ENCODE results near the gene VAV3.

Gene VAV3

DNA sequence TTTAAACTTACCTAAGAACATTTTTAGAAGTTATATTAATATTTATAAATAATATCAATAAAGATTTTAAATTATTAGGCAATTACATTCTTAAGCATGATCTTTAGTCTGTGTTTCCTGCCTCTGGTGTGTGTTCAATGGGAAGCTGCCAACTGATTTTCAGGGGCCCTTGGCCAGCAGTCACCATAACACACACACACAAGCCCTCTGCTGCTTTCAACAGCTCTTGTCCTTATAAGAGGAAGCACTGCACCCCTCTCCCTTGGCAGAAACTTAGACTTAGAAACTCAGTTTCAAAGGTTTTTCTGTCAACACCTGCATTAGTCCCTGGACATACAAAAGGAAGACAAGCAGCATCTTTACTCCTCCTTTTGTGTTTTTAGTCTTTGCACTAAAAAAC is 81.4 kb downstream of the VAV3 start:
- no peak for DNase-seq

- DNase-seq: no peak
Observed at GRCh38 chr1:107879927-107880326, 85.1 kb downstream of the VAV3 start.

GRCh38 chr1:107879346-107879745 is 85.6 kb downstream of the VAV3 start:
- no peak for DNase-seq

DNA sequence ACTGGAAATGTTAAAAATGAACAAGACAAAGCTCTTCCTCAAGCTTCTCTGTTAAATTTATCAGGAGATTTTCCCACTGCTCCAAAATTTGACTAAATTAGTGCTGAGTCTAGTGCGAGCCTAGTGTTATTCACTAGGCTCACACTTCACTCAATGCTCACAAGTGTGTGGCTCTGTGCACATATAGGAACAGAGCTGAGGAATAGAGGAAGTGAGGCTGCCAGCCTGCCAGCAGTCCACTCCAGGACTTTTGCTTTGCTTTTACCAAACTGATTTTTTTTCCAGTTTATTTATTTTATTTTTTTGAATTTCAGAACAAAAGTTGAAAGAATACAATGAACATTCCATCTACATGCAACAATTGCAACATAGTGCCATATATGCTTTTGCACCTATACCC is 87.2 kb downstream of the VAV3 start:
- no peak for DNase-seq

GRCh38 chr1:107877092-107877491 is 87.9 kb downstream of the VAV3 start:
- no peak for DNase-seq

DNA sequence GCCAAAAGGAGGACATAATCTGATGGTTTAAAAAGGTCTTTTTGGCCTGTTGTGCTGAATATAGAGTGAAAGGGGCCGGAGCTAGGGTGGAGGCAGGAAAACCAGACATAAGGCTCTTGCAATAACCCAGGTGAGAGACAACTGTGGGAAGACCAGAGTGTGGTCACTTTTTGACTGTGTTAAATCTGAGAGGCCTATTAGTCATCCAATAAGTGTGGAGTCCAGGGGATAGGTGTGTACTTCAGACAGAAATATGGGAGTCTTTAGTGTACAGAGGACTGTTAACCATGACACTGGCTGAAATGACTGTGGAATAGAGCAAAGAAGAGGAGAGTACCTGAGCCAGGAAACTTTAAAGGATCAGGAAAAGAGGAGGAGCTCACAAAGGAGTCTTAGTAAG is 89.3 kb downstream of the VAV3 start:
- DNase-seq: no peak

DNA sequence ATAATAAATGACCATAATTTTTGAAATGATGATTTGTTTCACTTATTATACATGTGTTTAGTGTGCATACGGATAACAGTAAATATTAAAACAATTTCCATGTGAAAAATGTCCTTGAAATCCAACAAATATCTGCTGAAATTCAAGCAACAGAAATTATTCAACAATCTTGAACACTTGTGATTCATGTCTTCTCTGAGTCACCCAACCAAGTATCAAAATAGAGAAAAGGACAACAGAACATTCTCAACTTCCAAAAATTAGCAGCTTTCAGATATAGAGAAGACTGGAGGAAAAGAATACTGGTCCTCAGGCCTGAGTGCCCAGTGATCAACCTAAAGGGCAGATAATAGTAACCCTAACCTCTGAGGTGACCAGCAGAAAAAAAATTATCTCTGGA is 90.8 kb downstream of the VAV3 start:
- DNase-seq: no peak

- no peak for DNase-seq
Observed at GRCh38 chr1:107871687-107872395, 93.1 kb downstream of the VAV3 start.

DNA sequence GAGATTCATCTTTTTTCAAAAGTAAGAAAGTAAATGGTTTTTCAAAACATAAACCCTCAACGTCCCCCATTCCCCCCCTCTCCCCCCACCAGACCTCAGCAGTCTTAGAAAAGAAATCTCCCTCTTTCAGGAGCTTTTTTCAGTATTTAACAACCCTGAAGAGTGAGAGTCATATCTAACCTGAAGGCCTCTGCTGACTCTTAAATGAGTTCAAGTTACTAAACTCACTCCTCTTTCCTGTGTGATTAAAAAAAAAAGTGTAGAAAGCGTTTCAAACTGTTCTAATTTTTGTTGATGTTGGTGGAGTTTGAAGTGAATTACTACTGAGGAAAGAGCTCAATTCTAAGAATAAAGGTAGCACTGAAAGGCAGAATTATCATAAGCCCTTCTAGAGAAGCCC is 93.7 kb downstream of the VAV3 start:
- no peak for DNase-seq

GRCh38 chr1:107870696-107871095 is 94.3 kb downstream of the VAV3 start:
- DNase-seq: no peak

- DNase-seq: no peak
Observed at GRCh38 chr1:107867897-107868296, 97.1 kb downstream of the VAV3 start.

GRCh38 chr1:107867422-107867821 is 97.6 kb downstream of the VAV3 start:
- no peak for DNase-seq

DNA sequence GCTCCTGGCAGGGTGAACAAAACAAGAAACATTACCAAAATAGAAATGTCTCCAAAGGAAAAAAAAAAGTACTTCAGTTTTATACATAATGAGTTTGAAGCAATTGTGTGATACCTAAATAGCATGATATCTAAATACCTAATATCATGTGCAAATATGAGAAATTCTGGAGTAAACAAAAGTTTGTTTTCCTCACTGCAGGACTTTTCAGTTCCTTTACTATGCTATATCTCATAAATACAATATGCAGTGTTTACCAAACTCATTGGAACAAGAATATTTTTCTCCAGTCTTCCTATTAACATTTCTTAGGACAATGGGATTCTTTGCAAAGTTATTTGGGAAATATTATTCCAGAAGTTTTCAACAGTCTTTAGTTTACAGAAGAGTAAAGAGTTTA is 98.1 kb downstream of the VAV3 start:
- no peak for DNase-seq

DNA sequence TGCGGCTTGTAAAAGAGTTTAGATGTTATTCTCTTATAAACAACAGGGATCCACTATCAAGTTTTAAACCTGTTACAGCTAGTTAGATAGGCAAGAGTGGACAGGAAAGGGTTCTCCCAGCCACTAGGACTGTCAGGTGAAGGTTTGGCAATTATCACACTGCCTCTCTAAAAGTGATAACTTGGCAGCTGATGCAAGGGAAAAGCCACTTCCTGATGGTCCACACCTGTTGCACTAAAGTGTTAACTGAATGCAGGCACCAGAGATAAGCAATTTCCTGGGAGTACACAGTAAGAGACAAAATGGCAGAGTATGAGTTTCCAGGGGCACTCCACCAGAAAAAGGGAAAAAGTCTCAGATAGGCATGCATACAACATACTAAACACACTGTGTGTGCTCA is 99.4 kb downstream of the VAV3 start:
- no peak for DNase-seq

- DNase-seq: no peak
Observed at GRCh38 chr1:107863342-107863741, 101.6 kb downstream of the VAV3 start.

DNA sequence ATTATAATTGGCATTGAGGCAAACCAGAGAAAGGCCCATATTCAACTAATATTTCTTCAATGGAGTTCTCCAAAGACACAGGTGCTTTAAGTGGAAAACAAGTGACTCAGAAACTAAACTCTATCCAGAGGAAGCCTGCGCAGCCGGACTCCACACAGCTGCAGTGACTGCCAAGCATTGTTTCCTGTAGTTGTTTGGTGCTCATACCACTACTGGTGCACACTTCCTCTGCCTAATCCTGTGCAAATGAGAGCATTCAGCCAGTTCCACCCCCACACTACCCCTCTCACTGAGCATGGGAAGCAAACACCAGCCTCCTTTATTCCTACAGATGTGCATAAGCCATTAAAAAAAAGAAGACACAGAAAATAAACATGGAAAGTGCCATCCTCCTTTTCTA is 102.9 kb downstream of the VAV3 start:
- DNase-seq: no peak

GRCh38 chr1:107858323-107858722 is 106.7 kb downstream of the VAV3 start:
- no peak for DNase-seq

DNA sequence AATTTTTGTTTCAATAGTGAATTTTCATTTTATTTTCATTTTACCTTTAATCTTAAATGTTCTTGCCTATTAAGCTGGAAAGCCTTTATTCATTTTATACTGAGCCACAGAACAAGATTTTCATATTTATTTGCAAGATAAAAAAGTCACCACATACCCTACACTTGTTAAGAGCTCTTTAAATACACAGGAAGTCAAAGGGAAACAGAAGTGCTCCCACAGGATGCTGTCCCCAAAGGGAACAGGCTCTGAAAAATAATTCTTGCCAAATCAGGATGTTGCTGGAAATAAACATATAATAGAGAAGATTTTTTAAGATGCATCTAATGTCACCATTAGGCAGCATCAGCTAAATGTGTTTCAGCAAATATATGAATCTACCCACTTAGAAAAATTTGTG is 113.6 kb downstream of the VAV3 start:
- no peak for DNase-seq

DNA sequence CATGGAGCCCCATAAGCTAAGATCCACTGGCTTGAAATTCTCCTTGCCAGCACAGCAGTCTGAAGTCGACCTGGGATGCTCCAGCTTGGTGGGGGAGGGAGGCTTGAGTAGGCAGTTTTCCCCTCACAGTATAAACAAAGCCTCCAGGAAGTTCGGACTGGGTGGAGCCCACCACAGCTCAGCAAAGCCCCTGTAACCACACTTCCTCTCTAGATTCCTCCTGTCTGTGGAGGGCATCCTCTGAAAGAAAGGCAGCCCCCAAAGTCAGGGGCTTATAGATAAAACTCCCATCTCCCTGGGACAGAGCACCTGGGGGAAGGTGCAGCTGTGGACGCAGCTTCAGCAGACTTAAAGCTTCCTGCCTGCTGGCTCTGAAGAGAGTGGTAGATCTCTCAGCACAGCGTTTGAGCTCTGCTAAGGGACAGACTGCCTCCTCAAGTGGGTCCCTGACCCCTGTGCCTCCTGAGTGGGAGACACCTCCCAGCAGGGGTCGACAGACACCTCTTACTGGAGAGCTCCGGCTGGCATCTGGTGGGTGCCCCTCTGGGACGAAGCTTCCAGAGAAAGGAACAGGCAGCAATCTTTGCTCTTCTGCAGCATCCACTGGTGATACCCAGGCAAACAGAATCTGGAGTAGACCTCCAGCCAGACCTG is 120.3 kb downstream of the VAV3 start:
- DNase-seq: peak; percentile 24

DNA sequence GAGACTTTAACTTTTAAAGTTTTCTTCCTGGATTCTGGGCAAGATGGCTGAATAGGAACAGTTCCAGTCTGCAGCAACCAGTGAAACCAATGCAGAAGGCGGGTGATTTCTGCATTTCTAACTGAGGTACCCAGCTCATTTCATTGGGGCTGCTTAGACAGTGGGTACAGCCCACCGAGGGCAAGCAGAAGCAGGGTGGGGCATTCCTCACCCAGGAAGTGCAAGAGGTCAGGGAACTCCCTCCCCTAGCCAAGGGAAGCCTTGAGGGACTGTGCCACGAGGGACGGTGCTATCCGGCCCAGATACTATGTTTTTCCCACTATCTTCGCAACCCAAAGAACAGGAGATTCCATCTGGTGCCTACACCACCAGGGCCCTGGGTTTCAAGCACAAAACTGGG is 121.0 kb downstream of the VAV3 start:
- DNase-seq: peak; percentile 26

- no peak for DNase-seq
Observed at GRCh38 chr1:107842241-107842640, 122.7 kb downstream of the VAV3 start.

- DNase-seq: peak; percentile 35
Observed at GRCh38 chr1:107840725-107841124, 124.3 kb downstream of the VAV3 start.

GRCh38 chr1:107838056-107838455 is 126.9 kb downstream of the VAV3 start:
- DNase-seq: no peak

GRCh38 chr1:107835151-107835670 is 129.8 kb downstream of the VAV3 start:
- no peak for DNase-seq

GRCh38 chr1:107833061-107833460 is 131.9 kb downstream of the VAV3 start:
- DNase-seq: no peak

Data from CD4-positive, alpha-beta T cell treated with Interleukin-21 for 1 hour (primary cell).